Mesothelial cell of epicardium (in vitro differentiated cells): Measurements from ENCODE around the gene C10orf90. TPM values are rescaled to one million over a fixed set of nuclear protein-coding genes. Genes with fewer than 3 reads are reported as not detected.
A peak's percentile ranks its signal among the peaks of the same experiment; 100 is the strongest.
"Not testable (repeated sequence)": the region's sequence is repeated elsewhere in the genome, so short reads cannot be mapped to it uniquely, and the experiment has no call there.

Experiments used
- DNase-seq, 2 experiments: peaks; one replicate each; pipeline ENCODE4 v3.0.0; 2021; ENCODE audit warnings: low spot score in 2 of 2; ENCODE audit not compliant: unreplicated experiment in 2 of 2
- H3K27ac Mint-ChIP-seq: 2 replicates; pipeline ENCODE4 v1.8.0; 2021; ENCODE audit warnings: mixed read lengths
- H3K27me3 Mint-ChIP-seq: 2 replicates; pipeline ENCODE4 v1.8.0; 2021; ENCODE audit warnings: low read depth, mixed read lengths
- H3K36me3 Mint-ChIP-seq: 2 replicates; pipeline ENCODE4 v1.8.0; 2021; ENCODE audit warnings: mixed read lengths
- H3K4me1 Mint-ChIP-seq: 2 replicates; pipeline ENCODE4 v1.8.0; 2021; ENCODE audit warnings: mixed read lengths
- H3K4me3 Mint-ChIP-seq: 2 replicates; pipeline ENCODE4 v1.8.0; 2021; ENCODE audit warnings: mild to moderate bottlenecking, moderate library complexity, mixed read lengths
- H3K9me3 Mint-ChIP-seq: 2 replicates; pipeline ENCODE4 v1.8.0; 2021; ENCODE audit warnings: mixed read lengths
- CTCF ChIP-seq: fragments of 200-600 bp; sonication (generic); IDR thresholded peaks from one replicate; pipeline ENCODE4 v1.5.0; 2021; ENCODE audit warnings: antibody characterized with exemption; ENCODE audit not compliant: unreplicated experiment
- total RNA-seq: library from RNA; stranded (reverse); gene quantifications from 3 replicates; pipeline ENCODE4 v1.2.1, GENCODE V29; 2021

Gene C10orf90
- total RNA-seq, 1 donor from 2014 or later: not detected

DNA sequence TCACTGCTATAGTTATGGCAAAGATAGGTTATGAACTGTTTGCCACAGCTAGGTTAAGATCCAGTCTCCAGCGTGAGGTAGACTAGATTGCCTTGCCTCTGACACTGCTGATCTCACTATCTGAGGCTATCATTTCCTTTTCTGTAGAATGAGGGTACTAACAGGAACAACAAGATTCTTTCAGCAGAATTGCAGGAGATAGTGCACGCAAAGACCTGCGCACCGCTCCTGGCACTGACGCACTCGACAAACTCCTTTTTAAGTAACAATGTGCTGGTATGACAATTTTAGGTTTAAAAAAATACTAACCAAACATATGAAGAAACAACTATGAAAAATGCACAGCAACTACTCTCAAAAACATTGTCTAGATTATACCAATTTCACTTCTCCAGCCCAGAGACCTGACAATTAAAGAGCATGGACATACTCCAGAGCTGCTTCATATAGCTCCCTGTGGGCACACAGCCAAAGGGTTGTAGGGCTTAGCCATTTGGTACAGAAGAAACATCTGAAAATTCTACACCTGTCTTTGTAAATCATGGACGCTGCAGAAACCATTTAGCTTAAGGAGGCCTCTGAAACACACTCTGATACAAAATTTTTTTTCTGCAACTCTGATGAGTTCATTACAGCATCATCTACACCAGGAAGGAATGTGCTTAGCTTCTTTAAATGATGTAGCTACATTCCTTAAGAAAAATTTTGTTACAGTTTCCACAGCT is 290.0 kb downstream of the C10orf90 start:
- no peak overlapping the region for H3K4me3 Mint-ChIP-seq
- no peak for TF ChIP-seq CTCF
- H3K9me3 Mint-ChIP-seq: peaks cover 21% of the 10 kb centered on the region
- H3K27ac Mint-ChIP-seq: peak overlapping the region; percentile 64
- no peak for DNase-seq
- H3K36me3 Mint-ChIP-seq: peaks cover 2% of the 10 kb centered on the region
- H3K27me3 Mint-ChIP-seq: peaks cover 2% of the 10 kb centered on the region
- peaks cover 15% of the 10 kb centered on the region for H3K4me1 Mint-ChIP-seq

DNA sequence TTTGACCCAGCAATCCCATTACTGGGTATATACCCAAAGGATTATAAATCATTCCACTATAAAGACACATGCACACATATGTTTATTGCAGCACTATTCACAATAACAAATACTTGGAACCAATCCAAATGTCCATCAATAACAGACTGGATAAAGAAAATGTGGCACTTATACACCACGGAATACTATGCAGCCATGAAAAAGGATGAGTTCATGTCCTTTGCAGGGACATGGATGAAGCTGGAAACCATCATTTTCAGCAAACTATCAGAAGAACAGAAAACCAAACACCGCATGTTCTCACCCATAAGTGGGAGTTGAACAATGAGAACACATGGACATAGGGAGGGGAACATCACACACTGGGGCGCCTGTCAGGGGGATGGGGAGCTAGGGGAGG is 291.3 kb downstream of the C10orf90 start:
- not testable (repeated sequence) for H3K27ac Mint-ChIP-seq, H3K4me3 Mint-ChIP-seq
- H3K4me1 Mint-ChIP-seq: peaks cover 15% of the 10 kb centered on the region

DNA sequence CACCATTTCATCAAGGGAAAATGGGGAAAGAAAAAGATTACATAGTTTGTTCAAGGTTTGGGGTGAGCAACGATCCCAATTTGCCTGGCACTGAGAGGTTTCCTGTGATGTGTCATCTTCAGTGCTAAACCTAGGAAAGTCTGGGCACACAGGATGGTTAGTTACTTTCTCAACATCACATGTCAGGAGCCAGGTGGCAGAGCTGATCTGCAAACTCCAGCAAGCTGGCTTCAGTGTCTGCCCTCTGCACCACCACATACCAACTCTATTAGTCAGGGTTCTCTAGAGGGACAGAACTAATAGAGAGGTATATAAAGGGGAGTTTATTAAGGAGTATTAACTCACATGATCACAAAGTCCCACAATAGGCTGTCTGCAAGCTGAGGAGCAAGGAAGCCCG is 293.5 kb downstream of the C10orf90 start:
- Mint-ChIP-seq H3K27me3 (no peaks in the 10 kb centered on the region), H3K36me3 (peaks cover 7% of the 10 kb centered on the region), H3K4me3 (no peak overlapping the region), H3K4me1 (peaks cover 20% of the 10 kb centered on the region), H3K27ac (no peak overlapping the region), H3K9me3 (peaks cover 22% of the 10 kb centered on the region)
- DNase-seq: no peak
- TF ChIP-seq CTCF: no peak

More for the DNA sequence above, 291.3 kb downstream of the C10orf90 start:
- H3K27me3 Mint-ChIP-seq, H3K36me3 Mint-ChIP-seq, DNase-seq: not testable (repeated sequence)
- peaks cover 30% of the 10 kb centered on the region for H3K9me3 Mint-ChIP-seq

DNA sequence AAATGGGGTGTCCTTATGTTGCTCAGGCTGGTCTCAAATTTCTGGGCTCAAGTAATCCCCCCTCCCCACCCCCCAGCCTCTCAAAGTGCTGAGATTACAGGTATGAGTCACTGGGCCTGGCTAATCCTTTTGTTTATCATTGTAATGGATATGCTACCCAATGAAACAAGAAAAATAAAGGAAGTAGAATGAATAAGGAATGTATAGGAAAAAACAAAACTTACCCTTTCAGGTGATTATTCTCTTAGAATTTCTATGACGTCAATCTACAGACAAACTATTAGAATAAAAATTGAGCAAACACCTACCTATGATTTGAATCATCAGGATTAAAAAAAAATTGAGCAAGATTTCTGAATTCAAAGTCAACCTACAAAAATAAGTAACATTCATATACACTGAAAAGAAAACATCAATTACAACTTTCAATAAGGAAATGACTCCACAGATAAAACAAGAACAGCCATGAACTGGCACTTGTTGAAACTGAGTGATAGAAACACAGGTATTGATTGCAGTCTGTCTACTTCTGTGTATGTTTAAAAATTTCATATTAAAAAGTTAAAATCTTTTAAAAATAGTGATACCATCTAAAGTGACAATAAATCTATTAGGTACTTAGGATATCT is 294.5 kb downstream of the C10orf90 start:
- peaks cover 3% of the 10 kb centered on the region for H3K27me3 Mint-ChIP-seq
- H3K27ac Mint-ChIP-seq: no peak overlapping the region
- H3K4me1 Mint-ChIP-seq: peaks cover 19% of the 10 kb centered on the region
- no peak for TF ChIP-seq CTCF
- peaks cover 22% of the 10 kb centered on the region for H3K9me3 Mint-ChIP-seq
- DNase-seq: no peak
- H3K36me3 Mint-ChIP-seq: peaks cover 7% of the 10 kb centered on the region
- no peak overlapping the region for H3K4me3 Mint-ChIP-seq

- H3K36me3 Mint-ChIP-seq: peaks cover 7% of the 10 kb centered on the region
- H3K4me3 Mint-ChIP-seq: no peak overlapping the region
- no peak for TF ChIP-seq CTCF
- peaks cover 12% of the 10 kb centered on the region for H3K4me1 Mint-ChIP-seq
- peaks cover 22% of the 10 kb centered on the region for H3K9me3 Mint-ChIP-seq
- H3K27ac Mint-ChIP-seq: no peak overlapping the region
- no peak for DNase-seq
- H3K27me3 Mint-ChIP-seq: peaks cover 3% of the 10 kb centered on the region
Measured at GRCh38 chr10:126375299-126375698, 295.2 kb downstream of the C10orf90 start.

Other genes starting within 250 kb of the C10orf90 start
- 70.0 to 74.8 TPM (median 70.5 TPM) in 3 replicates for gene DOCK1, start 234.7 kb upstream of the C10orf90 start, total RNA-seq